SH-SY5Y (cell line): ENCODE measurements around the gene CRELD2.

ENCODE experiments used
- GATA2 ChIP-seq: IDR thresholded peaks from 2 replicates; pipeline ENCODE4 v1.6.1; 2011; ENCODE audit warnings: mild to moderate bottlenecking, low read depth, low read length
- GATA3 ChIP-seq: IDR thresholded peaks from 2 replicates; pipeline ENCODE4 v1.6.1; 2011; ENCODE audit warnings: low read depth, mild to moderate bottlenecking, low read length, moderate library complexity

DNA sequence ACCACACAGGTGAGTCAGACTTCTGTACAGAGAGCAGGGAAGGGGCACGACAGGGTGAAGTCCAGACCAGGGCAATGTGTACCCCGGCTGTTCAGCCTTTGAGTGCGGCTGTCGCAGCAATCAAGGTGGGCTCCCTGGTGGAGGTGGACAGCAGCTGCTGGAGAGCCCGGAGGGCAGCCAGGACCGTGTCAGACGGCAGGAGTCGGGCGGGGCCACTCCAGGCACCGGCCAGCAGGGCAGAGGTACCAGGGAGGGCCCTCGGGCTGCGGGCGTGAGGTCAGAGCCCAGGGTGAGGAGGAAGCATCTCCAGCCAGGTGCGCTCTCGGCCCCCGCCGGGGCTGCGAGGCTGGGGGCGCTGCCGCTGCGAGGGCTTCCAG, 41.3 kb downstream of the CRELD2 start:
- TF ChIP-seq GATA2 (no peak), GATA3 (no peak)
